IMR-90 (cell line): ENCODE results near the gene AAK1. TPM values are rescaled to one million over a fixed set of nuclear protein-coding genes. Genes with fewer than 3 reads are reported as not detected.

Experiments
- ATAC-seq: fragments of 200-7000 bp; cut with Tn5 transposase; 2 replicates; pipeline ENCODE4 v1.9.1; 2020; ENCODE audit warnings: low read depth, mild to moderate bottlenecking, moderate library complexity
- BruUV-seq: library from RNA; stranded (reverse); fragments of 400-500 nt; replicated peaks from 2 replicates; lab custom pipeline; 2021; lab: Mats Ljungman, UMichigan
- CTCF ChIA-PET: fragments of 300-600 bp; formaldehyde crosslinking; extraction: SDS; loops from one replicate; lab custom pipeline; 2021; ENCODE audit warnings: antibody characterized with exemption; lab: Yijun Ruan, JAX
- POLR2A ChIA-PET: fragments of 300-600 bp; sonication (Branson Sonifier 250); formaldehyde crosslinking; loops from one replicate; lab custom pipeline; 2022; ENCODE audit warnings: antibody characterized with exemption; ENCODE audit not compliant: unreplicated experiment; lab: Charles Lee
- DNase-seq: peaks from one replicate; pipeline ENCODE4 v3.0.0; 2013
- H2AFZ ChIP-seq: replicated peaks from 2 replicates; pipeline ENCODE3; 2013; ENCODE audit warnings: low read length, mild to moderate bottlenecking; ENCODE audit not compliant: poor library complexity
- H2AK5ac ChIP-seq: 2 replicates; pipeline ENCODE4 v1.6.1; 2013; ENCODE audit warnings: low read depth, low read length, inconsistent platforms
- H2AK9ac ChIP-seq: replicated peaks from 2 replicates; pipeline ENCODE3; 2013; ENCODE audit warnings: mild to moderate bottlenecking, low read depth, low read length, moderate library complexity; ENCODE audit not compliant: poor library complexity
- H2BK120ac ChIP-seq: 2 replicates; pipeline ENCODE4 v1.6.1; 2013; ENCODE audit warnings: low read depth, low read length, inconsistent platforms
- H2BK15ac ChIP-seq: 3 replicates; pipeline ENCODE4 v1.6.1; 2013; ENCODE audit warnings: low read depth, low read length, inconsistent platforms
- H2BK20ac ChIP-seq: 2 replicates; pipeline ENCODE4 v1.6.1; 2013; ENCODE audit warnings: low read depth, mild to moderate bottlenecking, inconsistent platforms, low read length, moderate library complexity
- H2BK5ac ChIP-seq: 2 replicates; pipeline ENCODE4 v1.6.1; 2013; ENCODE audit warnings: mild to moderate bottlenecking, low read depth, low read length, inconsistent platforms; ENCODE audit not compliant: poor library complexity, severe bottlenecking
- H3K14ac ChIP-seq: replicated peaks from 2 replicates; pipeline ENCODE4 v1.6.1; 2013; ENCODE audit warnings: low read depth, low read length, inconsistent platforms
- H3K18ac ChIP-seq: 2 replicates; pipeline ENCODE4 v1.6.1; 2013; ENCODE audit warnings: low read depth, low read length, control low read depth
- H3K23ac ChIP-seq: 2 replicates; pipeline ENCODE4 v1.6.1; 2013; ENCODE audit warnings: low read depth, low read length, inconsistent platforms
- H3K27ac ChIP-seq: 2 replicates; pipeline ENCODE4 v1.5.1; 2013; ENCODE audit warnings: mild to moderate bottlenecking, control low read depth, low read length; ENCODE audit not compliant: insufficient read depth
- H3K27me3 ChIP-seq: 2 replicates; pipeline ENCODE4 v1.6.1; 2013; ENCODE audit warnings: low read length; ENCODE audit not compliant: control insufficient read depth, insufficient read depth
- H3K36me3 ChIP-seq: 2 replicates; pipeline ENCODE4 v1.6.1; 2013; ENCODE audit warnings: low read length, mixed read lengths; ENCODE audit not compliant: control insufficient read depth, insufficient read depth
- H3K4ac ChIP-seq: 2 replicates; pipeline ENCODE4 v1.6.1; 2013; ENCODE audit warnings: low read depth, low read length, inconsistent platforms
- H3K4me1 ChIP-seq: 2 replicates; pipeline ENCODE4 v1.6.1; 2013; ENCODE audit warnings: low read length, mixed read lengths; ENCODE audit not compliant: control insufficient read depth, insufficient read depth
- H3K4me2 ChIP-seq: 2 replicates; pipeline ENCODE4 v1.6.1; 2013; ENCODE audit warnings: low read depth, mild to moderate bottlenecking, control low read depth, low read length, moderate library complexity
- H3K4me3 ChIP-seq: 2 replicates; pipeline ENCODE4 v1.5.1; 2013; ENCODE audit warnings: low read depth, mild to moderate bottlenecking, control low read depth, low read length, moderate library complexity; ENCODE audit not compliant: insufficient read depth
- H3K56ac ChIP-seq: 2 replicates; pipeline ENCODE4 v1.6.1; 2013; ENCODE audit warnings: low read length, inconsistent platforms; ENCODE audit not compliant: insufficient read depth; ENCODE audit errors: extremely low read depth
- H3K79me1 ChIP-seq, 2 experiments: 2 replicates each; pipeline ENCODE4 v1.6.1; 2013; ENCODE audit warnings: low read length in 2 of 2, inconsistent platforms in 1 of 2, low read depth in 1 of 2
- H3K9ac ChIP-seq: 2 replicates; pipeline ENCODE4 v1.6.1; 2013; ENCODE audit warnings: low read depth, low read length, control low read depth
- H3K9me1 ChIP-seq: 2 replicates; pipeline ENCODE4 v1.6.1; 2013; ENCODE audit warnings: low read length, inconsistent platforms; ENCODE audit not compliant: insufficient read depth
- H3K9me3 ChIP-seq: 2 replicates; pipeline ENCODE4 v1.6.1; 2013; ENCODE audit warnings: low read length; ENCODE audit not compliant: control insufficient read depth, insufficient read depth
- H4K20me1 ChIP-seq: 2 replicates; pipeline ENCODE4 v1.6.1; 2013; ENCODE audit warnings: low read length, inconsistent platforms; ENCODE audit not compliant: insufficient read depth
- H4K5ac ChIP-seq: 2 replicates; pipeline ENCODE4 v1.6.1; 2013; ENCODE audit warnings: mild to moderate bottlenecking, low read depth, low read length, control low read depth
- H4K8ac ChIP-seq, 2 experiments: 2 replicates each; pipeline ENCODE4 v1.6.1; 2013; ENCODE audit warnings: low read depth in 2 of 2, low read length in 2 of 2, control low read depth in 1 of 2, inconsistent platforms in 1 of 2
- H4K91ac ChIP-seq: 2 replicates; pipeline ENCODE4 v1.6.1; 2013; ENCODE audit warnings: low read depth, low read length, inconsistent platforms; ENCODE audit not compliant: insufficient read depth
- FOS ChIP-seq: fragments of 150-350 bp; IDR thresholded peaks from 2 replicates; pipeline ENCODE4 v1.6.1; 2016; ENCODE audit warnings: low read depth, low read length
- MAFK ChIP-seq: IDR thresholded peaks from 2 replicates; pipeline ENCODE4 v1.6.1; 2012; ENCODE audit warnings: low read depth, low read length, improper control_type of control experiment
- MAZ ChIP-seq: IDR thresholded peaks from 2 replicates; pipeline ENCODE4 v1.6.1; 2012; ENCODE audit warnings: low read depth, mild to moderate bottlenecking, low read length, improper control_type of control experiment, moderate library complexity, borderline replicate concordance
- MXI1 ChIP-seq: IDR thresholded peaks from 2 replicates; pipeline ENCODE4 v1.6.1; 2012; ENCODE audit warnings: low read depth, mild to moderate bottlenecking, low read length, moderate library complexity, borderline replicate concordance
- NFE2L2 ChIP-seq: fragments of 150-350 bp; IDR thresholded peaks from 2 replicates; pipeline ENCODE4 v1.6.1; 2016; ENCODE audit warnings: low read depth, mild to moderate bottlenecking, low read length
- RAD21 ChIP-seq: IDR thresholded peaks from 2 replicates; pipeline ENCODE4 v1.6.1; 2012; ENCODE audit warnings: low read length, improper control_type of control experiment
- RFX5 ChIP-seq: IDR thresholded peaks from 2 replicates; pipeline ENCODE4 v1.8.0; 2012; ENCODE audit warnings: low read depth, mild to moderate bottlenecking, low read length, moderate library complexity
- SMC3 ChIP-seq: fragments of 150-350 bp; IDR thresholded peaks from 2 replicates; pipeline ENCODE4 v1.6.1; 2016; ENCODE audit warnings: low read depth, mild to moderate bottlenecking, antibody characterized with exemption, low read length, moderate library complexity
- WGBS, 2 experiments: methylation state at CpG; one replicate each; pipeline versions ENCODE4 v1.1.5 to v1.1.7; 2013; ENCODE audit warnings: missing lambda C conversion rate in 2 of 2; ENCODE audit not compliant: insufficient read length in 1 of 2; ENCODE audit errors: extremely low coverage in 2 of 2; 5-methylcytosine and 5-hydroxymethylcytosine counted together
- dilution Hi-C: fragments of 300-500 bp; cut with HindIII; formaldehyde crosslinking; loops from one replicate; pipeline ENCODE4 v1.14.3; 2018; ENCODE audit warnings: low sequenced_read_pairs; ENCODE audit not compliant: unreplicated experiment
- in situ Hi-C: fragments of 300-500 bp; cut with MboI; formaldehyde crosslinking; loops from 3 replicates; pipeline ENCODE4 v1.14.3; 2019; ENCODE audit warnings: low sequenced_read_pairs, inconsistent platforms, mixed read lengths
- intact Hi-C: fragments of 100-400 bp; cut with micrococcal nuclease; formaldehyde crosslinking; loops from 2 replicates; pipeline ENCODE4 v1.10.0; 2022
- polyA plus RNA-seq, 3 experiments: library from polyadenylated mRNA; depleted of rRNA; stranded (reverse); fragments of >200 nt; gene quantifications; 2 replicates each; pipeline ENCODE4 v1.2.3, GENCODE V29; 2012; ENCODE audit warnings: low replicate concordance in 1 of 3
- total RNA-seq: library from RNA; depleted of rRNA; stranded (reverse); fragments of >200 nt; gene quantifications from 2 replicates; pipeline ENCODE4 v1.2.3, GENCODE V29; 2012
- TF ChIP-seq, protein P1 (sequence below): fragments of 150-350 bp; IDR thresholded peaks from 2 replicates; pipeline ENCODE4 v1.6.1; 2017; ENCODE audit warnings: mild to moderate bottlenecking, antibody characterized with exemption, low read length, low read depth
- TF ChIP-seq, protein P2 (sequence below): conservative IDR thresholded peaks from 2 replicates; pipeline ENCODE4 v1.5.1; 2012; ENCODE audit warnings: mild to moderate bottlenecking, low read depth, low read length, improper control_type of control experiment
- TF ChIP-seq, protein P3 (sequence below): fragments of 150-350 bp; IDR thresholded peaks from 2 replicates; pipeline ENCODE4 v1.6.1; 2016; ENCODE audit warnings: low read depth, mild to moderate bottlenecking, low read length, moderate library complexity, borderline replicate concordance

The AAK1 gene
- total and polyA plus RNA-seq, 2 of the 4 experiments (the other 2 are of a cell fraction) = 21.9 to 26.5 TPM

DNA sequence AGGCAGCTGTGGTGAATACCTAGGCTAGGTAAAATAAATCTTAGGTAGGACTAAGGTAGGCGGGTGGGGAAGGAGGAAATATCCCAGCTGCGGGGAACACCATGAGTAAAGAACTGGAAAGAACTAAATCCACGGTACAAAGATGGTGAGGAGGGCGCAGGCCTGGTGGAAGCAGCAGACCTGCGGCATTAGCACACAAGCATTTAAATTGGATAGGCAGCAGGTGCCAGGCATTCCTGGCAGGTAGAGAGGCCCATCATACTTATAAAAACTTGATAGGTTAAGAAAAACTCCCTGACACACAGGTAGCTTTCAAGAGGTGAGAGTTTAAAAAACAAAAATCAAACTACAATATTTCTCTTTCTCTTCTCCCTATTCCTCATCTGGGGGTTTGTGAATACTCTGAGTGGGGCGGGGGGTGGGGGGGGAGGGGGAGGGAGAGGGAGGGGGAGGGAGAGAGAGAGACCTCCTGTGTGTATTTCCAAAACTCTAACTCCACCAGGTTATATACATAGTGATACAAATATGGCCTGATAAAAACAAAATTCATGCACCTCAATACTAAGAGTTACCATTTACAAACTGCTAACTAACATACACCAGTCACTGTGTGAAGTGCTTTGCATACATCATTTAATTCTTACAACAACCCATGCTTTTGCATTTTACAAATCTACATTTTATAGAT is 13.5 kb downstream of the AAK1 start:
- Histone ChIP-seq H4K20me1 (peaks cover 85% of the 10 kb centered on the region), H2BK20ac (no peak overlapping the region), H4K5ac (no peak overlapping the region), H3K27me3 (no peaks in the 10 kb centered on the region), H3K9me1 (peaks cover 18% of the 10 kb centered on the region), H2BK15ac (no peak overlapping the region), H3K14ac (no peak overlapping the region), H3K79me1 (peaks cover 29 to 70% of the 10 kb centered on the region in 2 experiments), H2AK5ac (no peak overlapping the region), H3K4ac (no peak overlapping the region), H2BK5ac (no peak overlapping the region), H3K9ac (no peak overlapping the region), H3K4me3 (no peak overlapping the region), H4K8ac (no peak overlapping the region), H3K4me1 (peaks cover 7% of the 10 kb centered on the region), H3K4me2 (no peak overlapping the region), H2BK120ac (no peak overlapping the region), H3K23ac (no peak overlapping the region), H3K18ac (no peak overlapping the region), H3K36me3 (no peaks in the 10 kb centered on the region; the same call in 1 of the 2 replicates), H3K9me3 (no peaks in the 10 kb centered on the region), H3K27ac (no peak overlapping the region), H2AK9ac (no peak overlapping the region), H2AFZ (no peak overlapping the region), H4K91ac (no peak overlapping the region), H3K56ac (no peak overlapping the region)
- in situ Hi-C loops (no loop called here), dilution Hi-C loops (no loop called here), intact Hi-C loops (no loop called here)
- ATAC-seq (no peak), DNase-seq (no peak)
- ChIA-PET CTCF (no interaction called here), POLR2A (no interaction called here)
- BruUV-seq = no TSS peak
- TF ChIP-seq, protein P1, sequence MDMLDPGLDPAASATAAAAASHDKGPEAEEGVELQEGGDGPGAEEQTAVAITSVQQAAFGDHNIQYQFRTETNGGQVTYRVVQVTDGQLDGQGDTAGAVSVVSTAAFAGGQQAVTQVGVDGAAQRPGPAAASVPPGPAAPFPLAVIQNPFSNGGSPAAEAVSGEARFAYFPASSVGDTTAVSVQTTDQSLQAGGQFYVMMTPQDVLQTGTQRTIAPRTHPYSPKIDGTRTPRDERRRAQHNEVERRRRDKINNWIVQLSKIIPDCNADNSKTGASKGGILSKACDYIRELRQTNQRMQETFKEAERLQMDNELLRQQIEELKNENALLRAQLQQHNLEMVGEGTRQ = no peak
- TF ChIP-seq, protein P2, sequence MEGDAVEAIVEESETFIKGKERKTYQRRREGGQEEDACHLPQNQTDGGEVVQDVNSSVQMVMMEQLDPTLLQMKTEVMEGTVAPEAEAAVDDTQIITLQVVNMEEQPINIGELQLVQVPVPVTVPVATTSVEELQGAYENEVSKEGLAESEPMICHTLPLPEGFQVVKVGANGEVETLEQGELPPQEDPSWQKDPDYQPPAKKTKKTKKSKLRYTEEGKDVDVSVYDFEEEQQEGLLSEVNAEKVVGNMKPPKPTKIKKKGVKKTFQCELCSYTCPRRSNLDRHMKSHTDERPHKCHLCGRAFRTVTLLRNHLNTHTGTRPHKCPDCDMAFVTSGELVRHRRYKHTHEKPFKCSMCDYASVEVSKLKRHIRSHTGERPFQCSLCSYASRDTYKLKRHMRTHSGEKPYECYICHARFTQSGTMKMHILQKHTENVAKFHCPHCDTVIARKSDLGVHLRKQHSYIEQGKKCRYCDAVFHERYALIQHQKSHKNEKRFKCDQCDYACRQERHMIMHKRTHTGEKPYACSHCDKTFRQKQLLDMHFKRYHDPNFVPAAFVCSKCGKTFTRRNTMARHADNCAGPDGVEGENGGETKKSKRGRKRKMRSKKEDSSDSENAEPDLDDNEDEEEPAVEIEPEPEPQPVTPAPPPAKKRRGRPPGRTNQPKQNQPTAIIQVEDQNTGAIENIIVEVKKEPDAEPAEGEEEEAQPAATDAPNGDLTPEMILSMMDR = no peak
- TF ChIP-seq MAZ (no peak), RFX5 (no peak), SMC3 (no peak), NFE2L2 (no peak), FOS (no peak), MAFK (no peak), RAD21 (no peak), MXI1 (no peak)
- TF ChIP-seq, protein P3, sequence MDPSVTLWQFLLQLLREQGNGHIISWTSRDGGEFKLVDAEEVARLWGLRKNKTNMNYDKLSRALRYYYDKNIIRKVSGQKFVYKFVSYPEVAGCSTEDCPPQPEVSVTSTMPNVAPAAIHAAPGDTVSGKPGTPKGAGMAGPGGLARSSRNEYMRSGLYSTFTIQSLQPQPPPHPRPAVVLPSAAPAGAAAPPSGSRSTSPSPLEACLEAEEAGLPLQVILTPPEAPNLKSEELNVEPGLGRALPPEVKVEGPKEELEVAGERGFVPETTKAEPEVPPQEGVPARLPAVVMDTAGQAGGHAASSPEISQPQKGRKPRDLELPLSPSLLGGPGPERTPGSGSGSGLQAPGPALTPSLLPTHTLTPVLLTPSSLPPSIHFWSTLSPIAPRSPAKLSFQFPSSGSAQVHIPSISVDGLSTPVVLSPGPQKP = no peak
- no CpG with 5 or more reads among the region's 6 CpGs for WGBS, 2 experiments
